ENCODE measurements around the gene PROX2.

DNA sequence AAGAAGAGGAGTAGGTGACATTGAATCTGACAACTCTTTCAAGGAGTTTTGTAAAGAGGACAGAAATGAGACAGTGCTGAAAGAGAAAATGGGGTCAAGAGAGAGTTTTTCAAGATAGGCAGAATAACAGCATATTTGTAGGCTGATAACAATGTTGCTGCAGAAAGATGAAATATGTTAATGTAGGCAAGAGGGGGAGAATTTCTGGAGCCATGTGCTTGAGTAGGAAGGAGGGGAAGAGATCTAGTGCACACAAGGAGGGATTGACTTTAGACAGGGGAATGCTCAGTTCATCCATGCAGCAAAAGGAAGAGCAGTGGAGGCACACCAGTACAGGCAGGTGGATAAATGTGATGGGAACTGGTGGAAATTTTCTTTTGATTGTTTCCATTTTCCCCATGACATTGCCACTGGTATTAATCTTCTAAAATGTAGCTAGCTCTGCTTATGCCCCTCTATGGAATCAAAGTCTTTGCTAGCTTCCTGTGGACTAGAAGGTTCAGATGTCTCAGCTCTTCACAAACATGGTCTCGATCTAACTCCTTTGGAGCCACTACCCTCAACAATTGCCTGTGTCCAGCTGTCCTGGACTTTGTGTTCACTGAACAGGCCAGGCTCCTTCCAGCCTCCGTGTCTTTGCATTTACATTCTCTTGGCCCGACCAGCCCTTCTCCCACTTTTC lies 9.1 kb downstream of the PROX2 start:
- TF ChIP-seq, protein P1, sequence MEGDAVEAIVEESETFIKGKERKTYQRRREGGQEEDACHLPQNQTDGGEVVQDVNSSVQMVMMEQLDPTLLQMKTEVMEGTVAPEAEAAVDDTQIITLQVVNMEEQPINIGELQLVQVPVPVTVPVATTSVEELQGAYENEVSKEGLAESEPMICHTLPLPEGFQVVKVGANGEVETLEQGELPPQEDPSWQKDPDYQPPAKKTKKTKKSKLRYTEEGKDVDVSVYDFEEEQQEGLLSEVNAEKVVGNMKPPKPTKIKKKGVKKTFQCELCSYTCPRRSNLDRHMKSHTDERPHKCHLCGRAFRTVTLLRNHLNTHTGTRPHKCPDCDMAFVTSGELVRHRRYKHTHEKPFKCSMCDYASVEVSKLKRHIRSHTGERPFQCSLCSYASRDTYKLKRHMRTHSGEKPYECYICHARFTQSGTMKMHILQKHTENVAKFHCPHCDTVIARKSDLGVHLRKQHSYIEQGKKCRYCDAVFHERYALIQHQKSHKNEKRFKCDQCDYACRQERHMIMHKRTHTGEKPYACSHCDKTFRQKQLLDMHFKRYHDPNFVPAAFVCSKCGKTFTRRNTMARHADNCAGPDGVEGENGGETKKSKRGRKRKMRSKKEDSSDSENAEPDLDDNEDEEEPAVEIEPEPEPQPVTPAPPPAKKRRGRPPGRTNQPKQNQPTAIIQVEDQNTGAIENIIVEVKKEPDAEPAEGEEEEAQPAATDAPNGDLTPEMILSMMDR (IDR thresholded peaks at IDR 0.05; ENCODE audit: low read length), result no peak
- no peak for TF ChIP-seq EZH2 (IDR thresholded peaks at IDR 0.05; ENCODE audit: borderline replicate concordance, low read length)

All from OCI-LY1 (cell line).